Right ventricle myocardium inferior (tissue), 1 donor: Measurements from ENCODE around the gene CCDC197. TPM values are rescaled to one million over a fixed set of nuclear protein-coding genes. Genes with fewer than 3 reads are reported as not detected.

Experiments used
- ATAC-seq: fragments of 200-7000 bp; cut with Tn5 transposase; one replicate; pipeline ENCODE4 v1.9.1; 2020; ENCODE audit warnings: mild to moderate bottlenecking, moderate library complexity
- DNase-seq: peaks from one replicate; pipeline ENCODE4 v3.0.0; 2021; ENCODE audit errors: missing footprints
- intact Hi-C: fragments of 100-400 bp; cut with DNase I; formaldehyde crosslinking; loops from one replicate; pipeline ENCODE4 v1.11.0; 2022
- long read RNA-seq: library from polyadenylated mRNA; unstranded; transcript quantifications from one replicate; pipeline ENCODE4 v2.0.0, GENCODE V29; 2021
- total RNA-seq: library from RNA; stranded (reverse); fragmentation: NEBNext Ultra II Directional; extraction: Animal tissue kit (Norgen Biotek cat#: 25700); gene quantifications from one replicate; pipeline ENCODE4 v1.2.1, GENCODE V29; 2021
- donor health status: DM: no; HTN: yes; CAD: no; lungs with severe emphysema.

CCDC197 gene
- total RNA-seq: 0.84 TPM
- long read RNA-seq: 0 reads

DNA sequence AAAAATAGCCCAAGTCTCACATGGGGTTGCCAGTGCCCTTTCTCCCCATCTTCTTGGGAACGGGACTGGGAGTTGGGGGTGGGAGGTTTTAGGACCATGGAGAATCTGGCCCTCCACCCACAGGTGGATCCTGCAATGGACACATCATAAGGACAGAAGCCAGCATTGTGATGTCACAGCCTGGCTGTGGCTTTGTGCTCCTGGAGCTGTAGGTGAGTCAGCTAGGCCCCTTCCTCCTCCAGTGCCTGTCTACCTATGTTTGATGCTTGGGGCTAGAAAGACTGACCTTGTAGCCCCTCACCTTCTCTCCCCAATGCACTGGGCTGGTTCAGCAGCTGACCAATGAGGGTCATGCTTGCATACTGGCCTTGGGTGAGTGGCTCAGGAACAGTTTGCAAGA lies at the start of gene CCDC197:
Gene CCDC197, plus strand, starts transcription at position 220 of the 400 bp plus-strand sequence. CDS start 831 bp downstream, outside the sequence.
- no peak for DNase-seq
- intact Hi-C loops: loop anchor here (5.0 kb wide), 1 partner anchor 40 kb away; no protein-coding TSS in a partner anchor
- ATAC-seq: no peak

DNA sequence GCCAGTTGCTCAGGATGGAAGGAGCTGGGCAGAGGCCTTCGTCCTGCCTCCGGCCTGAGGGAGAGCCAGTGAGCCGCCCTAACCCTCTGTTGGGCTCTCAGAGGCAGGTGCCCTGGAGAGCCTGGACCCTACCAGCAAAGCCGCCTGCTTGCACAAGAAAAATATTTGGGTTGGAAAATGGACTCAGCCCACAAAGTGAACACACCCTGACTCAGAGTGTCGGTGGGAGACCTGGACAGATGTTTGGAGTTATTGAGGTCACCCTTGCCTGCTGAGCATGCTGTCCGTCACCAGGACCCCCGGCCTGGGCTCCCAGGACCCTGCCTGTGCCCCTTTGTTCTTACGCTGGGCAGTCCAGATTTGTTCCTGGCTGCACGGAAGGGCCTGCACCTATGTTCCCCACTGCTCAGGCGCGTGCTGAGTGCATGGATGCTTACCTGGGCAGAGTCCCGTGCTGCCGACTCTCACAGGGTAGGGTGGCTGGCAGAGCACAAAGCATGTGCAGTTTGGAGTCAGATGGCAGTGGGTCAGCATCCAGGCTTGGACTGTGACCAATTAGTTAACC lies 47.5 kb upstream of the CCDC197 start:
- no peak for DNase-seq
- no peak for ATAC-seq
- intact Hi-C loops: no loop called here

DNA sequence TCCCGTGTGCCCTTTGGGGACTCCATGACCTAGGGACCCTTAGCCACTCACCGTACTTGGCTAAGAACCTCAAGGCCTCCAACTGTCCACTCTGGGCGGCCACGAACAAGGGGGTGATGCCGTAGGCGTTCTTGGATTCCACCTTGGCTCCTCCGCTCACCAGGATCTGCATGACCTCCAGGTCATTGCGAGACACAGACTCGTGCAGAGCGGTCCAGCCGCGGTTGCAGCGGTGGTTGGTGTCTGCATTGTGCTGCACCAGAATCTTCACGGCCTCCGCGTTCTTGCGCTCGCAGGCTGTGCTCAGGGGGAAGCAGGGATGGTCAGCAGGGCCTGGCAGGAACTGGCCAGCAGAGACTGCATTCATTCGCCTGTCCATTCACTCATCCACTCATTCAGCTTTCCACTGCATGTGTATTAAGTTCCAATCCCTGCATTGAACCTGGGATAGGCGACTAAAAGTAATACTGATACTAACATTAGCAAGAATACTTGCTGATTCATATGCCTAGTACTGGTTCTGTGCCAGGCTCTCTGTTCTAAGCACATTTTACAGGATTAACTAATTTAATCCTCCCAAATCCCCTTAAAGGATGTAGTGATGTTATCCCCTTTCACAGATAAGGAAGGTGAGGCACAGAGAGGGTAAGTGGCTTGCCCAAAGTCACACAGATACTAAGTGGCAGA lies 46.0 kb upstream of the CCDC197 start:
- ATAC-seq: no peak
- intact Hi-C loops: no loop called here
- no peak for DNase-seq

DNA sequence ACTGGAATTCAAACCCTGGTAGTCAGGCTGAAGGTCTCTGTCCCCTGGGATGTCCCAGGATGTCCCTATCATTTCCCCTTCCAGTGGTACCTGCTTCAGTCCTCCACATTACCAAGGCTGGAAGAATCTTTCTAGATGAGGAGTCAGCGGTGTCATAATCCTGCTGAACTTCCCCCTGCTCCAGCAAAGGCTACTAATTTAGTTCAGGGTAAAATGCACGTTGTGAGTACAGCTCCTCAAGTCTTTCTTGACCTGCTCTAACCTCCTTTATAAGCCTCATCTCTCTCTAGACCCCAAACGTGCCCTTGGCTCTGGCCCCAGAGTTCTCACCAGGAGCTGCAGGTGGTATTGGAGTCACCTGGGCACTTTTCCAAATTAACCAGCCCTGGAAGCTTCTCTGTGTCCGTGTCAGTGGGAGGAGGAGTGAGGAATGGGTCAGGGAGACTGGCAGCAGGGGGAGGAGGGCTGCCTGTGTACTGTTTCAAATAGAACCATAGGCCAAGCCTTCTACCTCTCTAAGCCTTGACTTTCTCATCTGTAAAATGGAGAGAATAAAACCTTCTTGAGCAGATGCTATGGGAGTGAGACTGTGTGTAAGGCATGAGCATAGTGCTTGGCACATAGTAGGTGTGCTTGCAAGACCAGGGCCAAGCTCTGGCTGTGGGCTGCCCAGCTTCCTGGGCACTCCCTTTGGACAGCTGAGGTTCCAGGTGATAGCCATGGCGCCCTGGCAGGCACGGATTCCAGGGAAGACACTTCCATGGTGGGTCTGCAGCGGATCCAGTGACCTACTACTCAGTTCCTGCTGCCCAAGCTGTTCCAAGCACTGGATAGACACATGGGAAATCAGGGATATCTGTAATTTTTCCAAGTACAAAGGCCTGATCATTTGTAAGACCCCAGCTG lies 45.2 kb upstream of the CCDC197 start:
- DNase-seq (peak; percentile 33), ATAC-seq (no peak)
- intact Hi-C loops: no loop called here

DNA sequence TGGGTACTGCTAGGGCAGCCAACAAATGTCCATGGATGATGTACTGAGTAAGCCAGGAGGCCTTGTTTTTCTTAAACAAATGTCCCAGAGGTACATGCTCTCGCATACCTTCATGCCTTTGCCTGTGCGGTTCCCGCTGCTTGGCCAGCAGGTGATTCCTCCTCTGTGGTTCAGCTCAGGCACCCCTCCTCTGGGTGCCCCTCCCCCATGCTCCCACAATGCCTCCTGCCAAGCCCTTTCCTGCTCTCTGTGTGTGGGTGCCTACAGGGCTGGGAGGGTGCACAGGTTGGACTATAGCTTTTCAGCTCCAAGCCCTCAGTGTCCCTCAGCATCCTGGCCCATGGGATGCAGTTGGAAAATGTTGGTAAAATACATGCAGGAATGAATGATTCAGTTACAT lies 44.3 kb upstream of the CCDC197 start:
- intact Hi-C loops: no loop called here
- DNase-seq (no peak), ATAC-seq (no peak)

DNA sequence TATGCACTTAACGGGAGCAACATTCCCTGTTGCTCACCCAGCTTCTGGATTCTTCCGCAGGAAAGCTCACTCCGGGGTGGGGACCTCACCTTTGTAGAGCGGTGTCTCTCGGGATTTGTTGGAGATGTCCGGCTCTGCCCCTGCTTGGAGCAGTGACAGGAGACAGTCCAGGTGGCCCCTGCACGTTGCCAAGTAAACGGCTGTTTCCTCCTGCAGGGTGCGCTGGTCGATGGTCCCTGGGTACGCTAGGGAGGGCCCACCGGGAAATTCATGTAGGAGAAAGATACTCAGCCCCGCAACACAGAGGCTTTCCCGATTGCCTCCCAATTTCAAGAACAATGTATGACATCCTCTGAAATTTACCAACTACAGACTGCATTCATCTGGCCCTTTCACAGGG lies 43.8 kb upstream of the CCDC197 start:
- ATAC-seq (no peak), DNase-seq (no peak)
- intact Hi-C loops: no loop called here

DNA sequence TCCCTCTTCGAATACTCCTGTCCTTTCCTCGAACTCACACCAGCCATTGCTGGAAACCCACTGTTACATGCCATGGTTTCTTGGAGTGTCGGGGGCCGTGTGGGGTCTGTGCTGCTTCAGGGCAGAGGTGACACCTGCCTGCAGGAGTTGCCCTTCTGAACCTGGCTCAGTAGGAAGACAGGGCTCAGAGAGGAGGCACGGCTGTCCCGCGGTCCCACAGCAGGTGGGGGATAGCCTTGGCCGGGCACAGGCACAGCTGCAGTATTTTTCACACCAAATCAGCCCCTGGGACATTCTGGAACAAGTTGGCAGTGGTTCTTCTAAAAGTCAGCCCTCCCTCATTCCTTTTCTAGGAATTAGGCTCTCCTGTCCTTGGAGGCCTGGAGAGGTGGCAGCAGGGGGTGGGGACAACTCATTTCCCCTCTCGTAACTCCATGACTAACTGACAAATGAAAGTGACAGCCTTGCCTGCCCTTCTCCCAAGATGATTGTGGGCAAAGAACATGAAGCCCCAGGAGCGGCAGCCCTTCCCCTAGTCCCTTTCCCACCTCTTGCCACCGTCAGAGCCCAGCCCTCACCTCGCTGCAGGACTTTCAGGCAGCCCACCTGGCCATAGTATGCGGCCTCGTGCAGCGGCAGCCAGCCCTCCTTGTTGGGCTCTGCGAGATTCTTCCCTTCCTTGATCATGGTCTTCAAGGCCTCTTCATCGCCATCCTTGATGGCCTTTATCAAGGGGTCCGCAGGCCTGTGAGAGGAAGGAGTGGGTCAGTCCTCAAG lies 43.2 kb upstream of the CCDC197 start:
- intact Hi-C loops: no loop called here
- ATAC-seq (no peak), DNase-seq (no peak)

DNA sequence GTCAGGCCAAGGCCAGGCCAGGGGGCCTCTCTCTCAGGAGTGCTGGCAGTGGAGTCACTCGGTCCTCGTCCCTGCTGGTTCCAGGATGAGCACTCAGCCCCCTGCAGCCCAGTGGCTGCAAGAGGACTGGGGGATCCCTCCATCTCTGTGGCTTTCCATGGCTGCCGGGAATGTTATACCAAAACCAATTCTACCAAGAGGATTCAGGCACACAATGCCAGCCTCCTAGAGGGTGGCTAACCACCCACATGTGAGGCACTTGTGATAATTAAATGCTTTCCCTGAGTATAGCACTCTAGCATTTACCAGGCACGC lies 42.6 kb upstream of the CCDC197 start:
- DNase-seq (no peak), ATAC-seq (no peak)
- intact Hi-C loops: no loop called here

DNA sequence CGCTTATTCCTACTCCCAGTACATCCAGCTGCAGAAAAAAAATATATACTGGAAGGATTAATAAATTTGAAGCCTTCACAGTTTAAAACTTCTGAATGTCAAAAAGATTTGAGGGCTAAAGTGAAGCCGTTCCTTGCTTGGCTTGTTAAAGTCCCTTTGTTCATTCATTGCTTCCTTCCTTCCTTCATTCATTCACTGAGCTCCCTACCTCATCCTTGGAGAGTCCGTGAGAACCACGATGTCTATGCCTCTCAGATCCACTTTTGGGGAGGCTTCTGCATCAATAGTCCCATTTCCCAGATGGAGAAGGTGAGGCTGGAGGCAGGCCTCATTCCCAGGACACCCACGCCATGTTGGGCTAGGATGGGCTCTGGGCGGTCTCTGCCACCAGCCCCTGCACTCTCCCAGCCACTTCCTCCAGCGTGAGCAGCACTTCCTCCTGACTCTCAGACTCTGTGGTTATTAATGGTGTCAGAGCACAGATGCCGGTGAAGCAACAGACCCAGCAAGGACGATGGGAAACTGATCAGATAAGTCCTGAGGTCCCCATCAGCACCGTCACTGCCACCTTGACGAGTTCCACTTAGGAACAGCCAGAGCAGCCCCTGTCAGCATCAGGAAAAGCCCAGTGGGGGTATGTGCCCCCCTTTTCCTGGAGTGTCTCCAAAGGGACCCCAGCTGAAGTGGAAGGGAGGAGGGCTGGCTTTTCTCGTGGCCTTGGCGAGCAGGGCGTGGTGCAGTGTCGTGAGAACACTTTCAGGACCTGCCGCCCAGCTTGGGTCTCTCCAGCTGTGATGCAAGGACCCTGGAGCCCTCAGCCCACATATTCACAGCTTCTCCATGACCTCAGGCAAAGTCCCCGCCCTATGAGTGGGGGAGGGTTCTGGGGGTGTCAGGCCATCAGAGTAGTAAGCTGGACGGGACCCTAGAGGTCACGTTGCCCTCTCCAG lies 41.9 kb upstream of the CCDC197 start:
- DNase-seq (no peak), ATAC-seq (no peak)
- intact Hi-C loops: loop anchor here (5.0 kb wide), 1 partner anchor 42 kb away; the partner anchor contains the start of gene CCDC197

DNA sequence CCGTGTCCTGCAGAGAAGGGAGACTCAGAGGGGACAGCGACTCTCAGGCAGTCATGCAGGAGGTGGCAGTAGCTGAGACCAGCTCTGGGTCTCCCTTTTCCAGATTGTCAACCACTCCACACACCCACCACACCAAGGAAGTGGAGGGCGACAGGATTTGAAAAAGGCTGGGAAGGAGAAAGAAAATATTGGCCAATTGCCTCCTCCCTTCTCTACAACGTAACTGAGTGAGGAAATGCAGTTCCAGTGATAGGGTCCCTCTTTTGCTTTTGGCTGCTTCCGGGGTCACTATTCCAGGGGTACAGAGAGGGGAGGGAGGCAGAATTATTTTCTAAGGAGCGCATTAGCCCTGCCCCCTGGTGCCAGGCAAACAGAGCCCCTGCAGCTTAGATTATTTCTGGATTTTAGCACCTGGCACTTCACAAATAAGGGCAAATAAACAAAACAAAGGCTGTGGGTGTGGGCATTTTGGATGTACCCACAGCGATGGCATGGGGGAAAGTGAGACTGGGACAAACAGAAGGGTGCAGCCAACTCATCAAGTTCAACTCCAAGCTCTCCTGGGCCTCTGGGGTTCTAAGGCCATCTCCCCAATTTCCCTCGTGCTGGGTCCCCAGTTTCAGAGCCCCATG lies 41.1 kb upstream of the CCDC197 start:
- no peak for DNase-seq
- ATAC-seq: no peak
- intact Hi-C loops: loop anchor here (5.0 kb wide), 1 partner anchor 41 kb away; the partner anchor contains the start of gene CCDC197

DNA sequence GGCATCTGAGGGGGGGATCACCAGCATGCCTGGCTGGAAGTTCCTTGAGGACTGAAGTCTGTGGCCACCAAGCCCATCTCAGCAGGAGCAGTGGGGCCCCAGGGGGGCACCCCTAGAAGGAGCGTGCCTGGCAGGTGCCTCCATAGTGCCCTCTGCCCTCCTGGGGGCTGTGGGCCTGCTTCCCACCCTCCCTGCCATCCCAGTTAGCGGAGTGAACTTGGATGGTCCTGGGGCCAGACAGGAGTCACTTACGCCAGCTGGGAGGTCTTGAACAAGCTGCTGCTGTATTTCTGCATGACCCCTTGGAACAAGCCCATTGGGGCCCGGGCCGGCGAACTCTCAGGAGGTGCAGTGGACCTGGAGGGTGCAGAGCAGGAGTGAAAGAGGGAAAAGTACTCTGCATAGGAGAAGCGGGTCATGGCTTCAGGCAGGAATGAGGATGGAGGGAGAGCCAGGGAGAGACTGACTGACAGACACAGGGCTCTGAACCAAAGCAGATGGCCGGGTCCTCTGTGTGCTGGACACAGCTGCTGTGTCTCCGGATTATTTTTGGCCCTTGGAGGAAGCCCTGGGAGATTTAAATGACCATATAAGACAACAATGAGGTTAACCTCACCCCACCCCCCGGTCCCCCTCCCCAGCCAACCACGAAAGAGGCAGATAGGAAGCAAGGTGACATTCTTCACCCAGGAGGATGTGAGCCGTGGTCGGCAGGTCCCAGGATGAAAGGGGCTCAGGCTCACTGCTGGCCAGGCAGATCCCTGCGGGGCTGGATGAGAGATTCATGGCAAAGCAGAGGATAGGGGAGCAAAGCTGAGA lies 40.4 kb upstream of the CCDC197 start:
- intact Hi-C loops: loop anchor here (5.0 kb wide), 1 partner anchor 41 kb away; the partner anchor contains the start of gene CCDC197
- ATAC-seq (peak; percentile 79), DNase-seq (no peak)

DNA sequence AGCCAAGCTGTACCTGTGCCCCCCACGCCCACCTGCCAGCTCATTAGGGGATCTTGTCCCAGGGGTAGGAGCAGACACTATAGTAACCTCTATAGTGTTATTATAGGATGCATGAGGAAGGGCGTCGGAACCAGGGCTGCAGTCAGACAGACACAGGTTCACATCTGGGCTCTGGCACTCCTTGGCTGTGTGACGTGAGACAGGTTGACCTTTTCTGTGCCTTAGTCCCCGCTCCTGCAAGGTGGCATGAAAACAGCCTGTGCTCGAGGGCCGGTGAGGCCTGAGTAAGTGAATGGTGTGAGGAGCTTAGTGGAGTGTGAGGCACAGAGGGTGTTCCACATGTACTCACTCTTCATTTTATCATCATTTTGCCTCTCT lies 39.8 kb upstream of the CCDC197 start:
- DNase-seq: no peak
- intact Hi-C loops: loop anchor here (5.0 kb wide), 1 partner anchor 40 kb away; the partner anchor contains the start of gene CCDC197
- peak; percentile 1 for ATAC-seq

DNA sequence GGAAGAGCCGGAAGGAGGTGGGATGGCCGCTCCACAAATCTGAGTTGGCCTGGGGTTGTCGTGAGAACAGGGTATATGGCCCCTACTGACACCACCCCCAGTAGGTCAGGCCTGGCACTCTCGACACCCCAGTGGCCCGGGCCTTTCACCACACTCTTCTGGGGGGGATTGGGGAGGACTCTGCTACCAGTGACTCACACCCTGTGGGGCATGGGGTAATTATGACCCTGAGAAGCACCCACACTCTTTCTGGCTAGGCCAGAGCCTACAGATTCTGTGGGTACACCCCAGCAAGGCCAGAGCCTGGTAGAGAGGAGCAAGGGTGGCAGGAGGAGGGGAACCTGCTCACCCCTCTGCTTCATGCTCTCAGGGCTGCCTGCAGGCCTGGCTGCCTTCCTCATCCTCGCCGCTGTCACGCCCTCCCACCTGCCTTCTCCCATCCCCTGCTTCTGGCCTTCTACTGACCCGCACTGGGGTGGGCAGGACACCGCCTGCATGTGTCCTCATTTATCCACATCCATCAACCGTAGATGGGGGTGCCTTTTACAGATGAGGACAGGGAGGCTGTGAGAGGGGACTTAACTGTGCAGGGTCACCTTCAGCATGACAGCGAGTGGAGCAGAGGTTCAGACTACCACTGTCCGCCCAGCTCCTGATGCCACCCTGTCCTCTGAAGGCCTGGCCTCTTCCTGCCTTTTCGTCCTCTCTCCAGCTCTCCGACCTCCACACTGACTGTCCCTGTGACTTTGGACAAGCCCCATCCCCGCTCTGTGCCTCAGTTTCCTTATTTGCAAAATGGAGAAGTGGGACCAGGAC lies 39.1 kb upstream of the CCDC197 start:
- DNase-seq: no peak
- intact Hi-C loops: loop anchor here (5.0 kb wide), 1 partner anchor 39 kb away; the partner anchor contains the start of gene CCDC197
- no peak for ATAC-seq

DNA sequence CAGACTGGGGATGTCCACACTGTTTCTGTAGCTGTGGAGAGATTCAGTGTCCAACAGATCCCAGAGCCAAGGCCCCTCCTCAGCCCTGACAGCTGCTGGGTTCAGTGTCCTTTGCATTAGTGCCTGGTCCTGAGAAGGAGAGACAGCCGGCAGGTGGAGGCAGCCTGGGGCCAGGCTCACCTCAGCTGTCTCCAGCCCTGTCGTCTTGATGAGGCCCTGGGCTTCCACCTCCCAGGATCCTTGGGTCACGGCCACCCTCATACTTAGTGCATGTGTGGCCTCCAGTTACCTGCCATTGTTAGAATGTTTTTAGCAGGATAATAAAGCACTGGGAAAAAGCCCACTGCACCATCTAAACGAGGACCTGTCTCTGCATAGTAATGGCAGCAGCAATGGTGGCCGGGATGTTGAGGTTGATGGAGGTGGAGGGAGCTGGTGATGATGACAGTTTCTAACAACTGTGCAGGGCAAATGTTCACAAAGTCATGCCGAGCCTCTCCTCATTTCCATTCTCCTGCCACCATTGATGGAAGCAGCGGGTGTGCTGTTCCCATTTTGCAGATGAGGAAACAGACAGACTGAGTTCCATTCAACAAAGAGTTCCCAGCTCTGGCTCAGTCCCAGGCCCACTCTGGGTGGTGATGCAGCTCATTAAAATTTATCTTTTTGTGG lies 38.4 kb upstream of the CCDC197 start:
- DNase-seq (no peak), ATAC-seq (no peak)
- intact Hi-C loops: loop anchor here (5.0 kb wide), 1 partner anchor 39 kb away; the partner anchor contains the start of gene CCDC197
